GM21717 (cell line): ENCODE measurements around the gene PRDX2.
"Not testable (repeated sequence)": the region's sequence is repeated elsewhere in the genome, so short reads cannot be mapped to it uniquely, and the experiment has no call there.

Experiments used
- ATAC-seq: cut with Tn5 transposase; IDR thresholded peaks from one replicate; pipeline ENCODE4 v1.9.1; 2021; ENCODE audit warnings: mild to moderate bottlenecking, moderate library complexity; ENCODE audit not compliant: unreplicated experiment

Gene PRDX2

GRCh38 chr19:12825254-12826131, 23.9 kb upstream of the PRDX2 start:
- no peak for ATAC-seq

DNA sequence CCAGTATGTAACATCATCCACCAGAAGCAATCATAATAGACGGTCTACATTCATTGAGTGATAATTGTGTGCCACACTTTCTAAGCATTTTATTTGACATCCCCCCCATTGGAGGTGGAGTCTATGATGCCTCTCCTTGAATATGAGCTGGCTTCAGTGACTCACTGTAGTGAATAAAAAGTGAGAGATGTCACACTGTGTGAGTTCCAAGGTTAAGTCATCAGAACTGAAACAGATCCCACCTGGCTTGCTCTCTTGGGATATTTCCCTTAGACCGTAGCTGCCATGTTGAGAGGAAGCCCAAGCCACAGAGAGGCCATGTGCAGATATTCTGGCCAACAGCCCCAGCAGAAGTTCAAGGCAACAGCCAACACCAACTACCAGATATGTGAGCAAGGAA, 20.2 kb upstream of the PRDX2 start:
- no peak for ATAC-seq

- ATAC-seq: not testable (repeated sequence)
Measured at GRCh38 chr19:12817810-12818209, 16.2 kb upstream of the PRDX2 start.

DNA sequence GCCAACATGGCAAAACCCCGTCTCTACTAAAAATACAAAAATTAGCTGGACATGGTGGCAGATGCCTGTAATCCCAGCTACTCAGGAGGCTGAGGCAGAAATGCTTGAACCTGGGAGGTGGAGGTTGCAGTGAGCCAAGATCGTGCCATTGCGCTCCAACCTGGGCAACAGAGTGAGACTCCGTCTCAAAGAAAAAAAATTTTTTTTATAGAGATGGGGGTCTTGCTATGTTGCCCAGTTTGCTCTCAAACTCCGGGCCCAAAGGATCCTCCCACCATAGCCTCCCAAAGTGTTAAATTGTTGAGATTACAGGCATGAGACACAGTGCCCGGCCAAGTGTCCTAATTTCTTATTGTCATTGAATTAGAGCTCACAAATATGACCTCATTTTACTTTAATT, 15.6 kb upstream of the PRDX2 start:
- not testable (repeated sequence) for ATAC-seq

GRCh38 chr19:12815088-12815487, 13.5 kb upstream of the PRDX2 start:
- ATAC-seq: no peak

DNA sequence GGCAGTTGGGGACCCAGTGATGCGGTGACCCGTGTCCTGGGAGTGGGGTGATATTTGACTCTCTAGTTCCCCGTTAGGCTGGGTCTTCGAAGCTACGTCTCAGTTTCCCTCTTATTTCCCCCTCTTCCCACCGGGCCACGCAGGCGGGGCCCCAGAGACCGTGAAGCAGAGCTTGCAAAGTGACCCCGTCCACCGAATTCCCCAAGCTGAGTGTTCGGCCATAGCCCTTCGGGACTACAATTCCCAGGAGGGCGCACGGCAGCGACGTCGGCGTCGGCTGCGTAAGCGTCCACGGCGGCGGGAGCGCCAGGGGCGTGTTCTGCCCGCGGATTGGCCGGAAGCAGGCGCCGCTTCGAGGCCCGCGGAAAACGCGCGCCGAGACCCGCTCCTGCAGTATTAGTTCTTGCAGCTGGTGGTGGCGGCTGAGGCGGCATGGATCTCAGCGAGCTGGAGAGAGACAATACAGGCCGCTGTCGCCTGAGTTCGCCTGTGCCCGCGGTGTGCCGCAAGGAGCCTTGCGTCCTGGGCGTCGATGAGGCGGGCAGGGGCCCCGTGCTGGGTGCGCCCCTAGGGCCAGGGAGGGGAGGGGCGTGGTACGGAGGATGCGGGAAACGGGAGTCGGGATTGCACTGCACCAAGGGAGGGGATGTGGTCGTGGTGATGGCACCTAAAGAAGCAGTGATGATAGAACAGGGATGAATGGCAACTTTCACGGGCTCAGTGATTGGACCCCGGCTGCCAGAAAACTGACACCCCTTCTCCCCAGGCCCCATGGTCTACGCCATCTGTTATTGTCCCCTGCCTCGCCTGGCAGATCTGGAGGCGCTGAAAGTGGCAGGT, 4.9 kb upstream of the PRDX2 start, which contains the start of gene RNASEH2A:
TSS of gene RNASEH2A (plus strand) at position 343 of the 840 bp plus-strand sequence. CDS start at position 433, 90 bp downstream.
- no peak for ATAC-seq

- ATAC-seq: no peak
Measured at GRCh38 chr19:12804051-12804450, 2.5 kb upstream of the PRDX2 start.

GRCh38 chr19:12802267-12803106, 887 bp upstream of the PRDX2 start:
- ATAC-seq: no peak

- ATAC-seq: no peak
Measured at GRCh38 chr19:12800923-12801465, 606 bp downstream of the PRDX2 start.

DNA sequence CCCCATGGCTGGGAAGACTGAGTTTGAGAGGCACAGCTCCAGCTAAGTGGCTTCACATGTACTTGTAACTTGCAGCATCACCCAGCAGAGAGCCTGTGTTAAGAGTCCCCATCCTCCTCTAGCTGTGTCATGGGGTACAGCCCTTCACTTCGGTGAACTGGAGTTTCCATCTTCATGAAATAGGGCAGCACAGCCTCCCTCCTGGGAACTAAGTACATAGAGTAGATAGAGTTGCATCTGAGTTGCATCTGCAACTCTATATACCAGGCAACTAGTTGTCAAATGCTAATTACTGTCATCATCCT, 1.2 kb downstream of the PRDX2 start:
- no peak for ATAC-seq

DNA sequence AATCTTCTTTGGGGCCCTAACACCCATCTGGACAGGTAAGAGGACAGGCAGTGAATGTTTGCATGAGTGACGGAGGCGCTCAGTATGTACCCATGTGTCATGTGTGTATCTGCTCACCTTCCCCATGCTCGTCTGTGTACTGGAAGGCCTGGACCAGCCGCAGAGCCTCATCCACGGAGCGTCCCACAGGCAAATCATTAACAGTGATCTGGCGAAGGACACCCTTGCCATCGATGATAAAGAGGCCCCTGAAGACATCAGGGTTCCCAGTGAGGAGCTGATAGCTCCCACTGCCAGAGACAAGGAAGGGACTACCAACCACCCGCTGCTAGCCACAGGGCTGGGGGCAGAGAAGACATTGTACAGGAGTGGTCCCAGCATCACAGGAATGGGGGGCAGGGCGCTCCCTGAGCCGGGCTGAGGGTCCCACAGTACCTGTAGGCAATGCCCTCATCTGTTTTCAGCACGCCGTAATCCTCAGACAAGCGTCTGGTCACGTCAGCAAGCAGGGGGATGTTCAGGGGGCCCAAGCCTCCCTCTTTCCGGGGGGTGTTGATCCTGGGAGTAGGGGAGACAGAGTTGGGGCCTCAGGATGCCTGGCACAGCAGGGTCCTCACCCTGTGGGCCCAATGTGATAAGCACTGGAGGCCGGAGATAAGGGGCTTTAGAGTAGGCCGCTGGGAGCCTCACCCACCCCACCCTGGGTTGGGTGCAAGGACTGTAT, 1.7 kb downstream of the PRDX2 start:
- ATAC-seq: no peak

DNA sequence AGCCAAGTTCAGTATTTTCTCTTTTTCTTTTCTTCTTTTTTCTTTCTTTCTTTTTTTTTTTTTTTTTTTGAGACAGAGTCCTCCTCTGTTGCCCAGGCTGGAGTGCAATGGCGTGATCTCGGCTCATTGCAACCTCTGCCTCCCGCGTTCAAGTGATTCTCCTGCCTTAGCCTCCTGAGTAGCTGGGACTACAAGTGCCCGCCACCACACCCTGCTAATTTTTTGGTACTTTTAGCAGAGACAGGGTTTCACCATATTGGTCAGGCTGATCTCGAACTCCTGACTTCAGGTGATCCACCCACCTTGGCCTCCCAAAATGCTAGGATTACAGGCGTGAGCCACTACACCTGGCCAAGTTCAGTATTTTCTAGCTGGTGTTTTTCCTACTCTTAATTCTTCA, 4.0 kb downstream of the PRDX2 start:
- ATAC-seq: not testable (repeated sequence)

- no peak for ATAC-seq
Measured at GRCh38 chr19:12797141-12797587, 4.4 kb downstream of the PRDX2 start.

DNA sequence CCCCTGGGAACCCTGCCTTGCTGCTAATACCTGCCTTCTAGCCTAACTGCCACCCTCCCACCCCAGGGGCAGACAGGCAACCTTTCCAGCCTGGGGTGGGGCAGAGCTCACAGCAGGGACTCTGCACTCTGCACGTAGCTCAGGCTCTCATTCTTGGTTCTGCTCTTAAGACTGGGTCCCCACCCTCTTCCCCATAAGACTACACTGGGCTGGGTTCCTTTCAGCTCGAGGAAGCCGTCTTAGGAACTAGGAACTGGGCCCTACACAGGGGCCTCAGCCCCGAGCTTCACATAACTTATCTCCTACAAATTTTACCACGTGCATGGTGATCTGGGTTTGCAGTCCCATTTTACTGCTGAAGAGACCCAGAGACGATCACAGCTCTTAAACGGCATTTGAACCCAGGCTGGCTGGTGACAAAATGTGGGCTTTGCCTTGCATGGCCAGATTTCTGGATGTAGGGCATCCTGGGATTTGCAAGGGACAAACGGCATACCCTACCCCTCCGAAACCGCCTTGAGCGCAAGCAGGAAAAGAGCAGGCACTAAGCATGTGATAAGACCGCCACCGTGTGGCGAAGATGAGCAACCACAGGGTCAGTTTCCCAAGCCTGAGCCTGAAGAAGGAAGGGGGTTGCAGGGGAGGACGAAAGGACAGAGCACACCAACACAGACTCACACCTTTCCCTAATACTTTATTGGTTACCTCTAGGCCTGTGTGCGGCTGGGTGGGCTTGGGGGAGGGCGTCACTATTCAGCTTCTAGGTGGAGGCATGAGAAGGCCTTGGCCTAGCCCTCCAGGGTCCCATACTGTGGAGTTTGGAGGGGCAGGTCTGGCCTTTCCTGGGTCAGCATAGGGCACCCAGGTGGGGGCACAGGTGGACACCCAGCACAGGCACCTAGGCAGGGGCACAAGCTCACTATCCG, 5.2 kb downstream of the PRDX2 start:
- ATAC-seq: no peak

GRCh38 chr19:12794971-12795381, 6.6 kb downstream of the PRDX2 start:
- no peak for ATAC-seq

DNA sequence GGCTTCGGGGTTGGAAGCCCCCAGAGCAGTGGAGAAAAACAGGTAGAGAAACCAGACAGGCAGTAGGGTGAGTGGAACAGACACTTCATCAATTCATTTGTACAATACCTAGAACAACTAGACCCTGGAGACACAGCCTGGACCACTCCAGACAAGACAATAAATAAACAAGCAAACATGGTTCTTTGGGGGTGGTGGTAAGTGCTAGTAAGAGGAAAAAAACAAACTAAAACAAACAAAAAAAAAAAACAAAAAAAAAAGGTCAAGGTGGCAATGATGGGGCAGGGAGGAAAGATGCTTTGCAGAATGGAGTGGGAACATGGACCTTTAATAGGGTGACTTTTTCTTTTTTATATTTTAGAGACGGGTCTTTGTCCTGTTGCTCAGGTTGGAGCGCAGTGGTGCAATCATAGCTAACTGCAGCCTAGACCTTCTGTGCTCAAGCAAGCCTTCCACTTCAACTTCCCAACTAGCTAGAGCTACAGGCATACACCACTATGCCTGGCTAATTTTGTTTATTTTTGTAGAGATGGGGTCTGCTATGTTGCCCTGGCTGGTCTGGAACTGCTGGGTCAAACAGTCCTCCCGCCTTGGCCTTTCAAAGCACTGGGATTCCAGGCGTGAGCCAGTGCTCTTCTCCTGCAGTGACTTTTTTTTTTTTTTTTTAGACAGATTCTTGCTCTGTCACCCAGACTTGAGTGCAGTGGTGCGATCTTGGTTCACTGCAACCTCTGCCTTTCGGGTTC, 7.2 kb downstream of the PRDX2 start:
- no peak for ATAC-seq

DNA sequence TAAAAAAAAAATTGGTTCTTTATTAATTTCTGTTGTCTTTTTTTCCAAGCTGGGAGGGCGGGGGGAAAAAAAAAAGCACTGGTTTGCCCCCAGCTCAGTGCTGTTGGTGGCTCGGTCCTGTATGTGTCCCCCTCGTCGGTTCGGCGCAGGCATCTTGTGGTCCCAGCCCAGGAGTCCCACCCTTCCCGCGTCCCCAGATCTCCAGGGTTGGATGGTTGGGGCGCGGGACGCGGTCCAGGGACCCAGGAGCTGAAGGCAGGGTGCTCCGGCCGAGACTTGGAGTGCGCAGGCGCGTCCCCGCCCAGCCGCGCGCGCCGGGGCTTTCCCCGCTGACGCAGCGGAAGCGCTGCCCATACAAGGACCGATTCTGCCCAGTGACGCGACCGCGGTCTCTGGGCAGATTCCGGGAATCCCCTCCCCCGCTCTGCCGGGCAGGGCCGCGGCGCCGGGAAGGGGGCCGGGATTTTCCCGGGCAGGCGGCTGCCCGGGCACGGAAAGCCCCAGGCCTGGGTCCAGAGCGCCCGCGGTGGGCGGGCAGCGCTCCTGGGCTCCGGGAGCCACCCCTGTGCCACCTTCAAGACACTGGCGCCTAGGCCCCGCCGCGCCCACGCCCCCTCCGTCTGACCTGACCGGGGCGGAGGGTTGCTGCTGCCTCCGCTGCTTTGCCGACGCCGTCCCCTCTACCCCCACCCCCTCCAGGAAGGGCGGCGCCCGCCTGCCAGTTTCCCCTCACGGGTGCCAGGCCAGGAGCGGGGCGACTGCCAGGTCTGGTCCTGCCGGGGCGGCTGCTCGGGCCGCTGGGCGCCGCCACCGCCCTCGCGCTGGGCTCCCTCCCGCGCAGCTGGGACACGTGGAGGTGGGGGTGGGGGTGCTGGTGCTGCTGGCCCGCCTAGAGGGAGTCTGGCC, 8.1 kb downstream of the PRDX2 start:
- ATAC-seq: peak; percentile 15
